Ovary (tissue), 9 donors: Measurements from ENCODE around the gene STRN4. TPM values are rescaled to one million over a fixed set of nuclear protein-coding genes. Genes with fewer than 3 reads are reported as not detected.

Experiments used
- DNase-seq, 5 donors: peaks; one replicate each; pipeline ENCODE4 v3.0.0-alpha.2; 2019 to 2020
- H3K27ac ChIP-seq, 2 donors: fragments of 200-600 bp; one replicate each; pipeline versions ENCODE4 v1.5.1 to v1.8.0; 2019 to 2022
- H3K27me3 ChIP-seq: fragments of 200-600 bp; one replicate; pipeline ENCODE4 v1.8.0; 2022
- H3K36me3 ChIP-seq: fragments of 200-600 bp; sonication (generic); one replicate; pipeline ENCODE4 v1.5.1; 2019
- H3K4me1 ChIP-seq: one replicate; pipeline ENCODE4 v1.8.1; 2013; ENCODE audit warnings: mild to moderate bottlenecking, moderate library complexity; ENCODE audit not compliant: insufficient read depth
- H3K4me3 ChIP-seq: fragments of 200-600 bp; sonication (generic); one replicate; pipeline ENCODE4 v1.5.1; 2017
- H3K9me3 ChIP-seq, 2 donors: fragments of 200-600 bp in 1 of 2; sonication (generic) in 1 of 2; one replicate each; pipeline versions ENCODE4 v1.5.1 to v1.8.1; 2013 to 2019; ENCODE audit warnings: mild to moderate bottlenecking in 1 of 2, moderate library complexity in 1 of 2
- CTCF ChIP-seq, 3 donors: fragments of 450-650 bp in 2 of 3; fragments of 200-600 bp in 1 of 3; IDR thresholded peaks; one replicate each; pipeline versions ENCODE4 v1.5.1 to v1.8.0; 2016 to 2022; ENCODE audit warnings: antibody characterized with exemption in 3 of 3, mild to moderate bottlenecking in 1 of 3
- EP300 ChIP-seq: sonication (generic); formaldehyde crosslinking; IDR thresholded peaks from one replicate; pipeline ENCODE4 v1.6.1; 2017; ENCODE audit warnings: antibody characterized with exemption
- POLR2A ChIP-seq: fragments of 450-650 bp; IDR thresholded peaks from one replicate; pipeline ENCODE4 v1.6.1; 2017; ENCODE audit warnings: antibody characterized with exemption, mild to moderate bottlenecking, moderate library complexity
- WGBS, 3 donors: extraction: QIAGEN DNeasy Blood & Tissue Kit in 1 of 3; methylation state at CpG; one replicate each; pipeline versions ENCODE4 v1.1.5 to v1.1.7; 2013 to 2017; 5-methylcytosine and 5-hydroxymethylcytosine counted together
- intact Hi-C, 4 donors: fragments of 100-400 bp; cut with DNase I; formaldehyde crosslinking; loops; one replicate each; pipeline versions ENCODE4 v1.11.0 to v1.15.1; 2022 to 2023
- polyA plus RNA-seq, 2 donors: library from polyadenylated mRNA; stranded (reverse); fragments of 200-250 nt in 1 of 2; fragments of 350-450 nt in 1 of 2; fragmentation: Illumina TruSeq in 1 of 2; extraction: RNeasy Lipid Tissue Mini Kit (QIAGEN cat#74804) in 1 of 2; gene quantifications; one replicate each; pipeline ENCODE4 v1.2.3, GENCODE V29; 2013 to 2014
- total RNA-seq, 7 donors: library from RNA; depleted of rRNA in 2 of 7; stranded (reverse); fragments of >200 nt in 2 of 7; fragmentation: NEBNext Ultra II Directional in 3 of 7; extraction: Animal tissue kit (Norgen Biotek cat#: 25700) in 3 of 7; gene quantifications; one replicate each; pipeline versions ENCODE4 v1.1.0 to v1.2.4, GENCODE V29; 2016 to 2023
- donor health status: DM: no; HTN: no; CAD: no; lungs with moderate emphysema.
- donor health status: DM: no; HTN: no; CAD: no.
- donor health status: Bipolar disorder and iron deficiency.
- donor health status: DM: yes; HTN: yes; CAD: no.
- donor health status: DM: no; HTN: no; CAD: no.
- donor health status: DM: yes; HTN: yes; CAD: no.

Gene STRN4
- total and polyA plus RNA-seq, 9 donors = 34.8 to 85.3 (median 59.1) TPM

DNA sequence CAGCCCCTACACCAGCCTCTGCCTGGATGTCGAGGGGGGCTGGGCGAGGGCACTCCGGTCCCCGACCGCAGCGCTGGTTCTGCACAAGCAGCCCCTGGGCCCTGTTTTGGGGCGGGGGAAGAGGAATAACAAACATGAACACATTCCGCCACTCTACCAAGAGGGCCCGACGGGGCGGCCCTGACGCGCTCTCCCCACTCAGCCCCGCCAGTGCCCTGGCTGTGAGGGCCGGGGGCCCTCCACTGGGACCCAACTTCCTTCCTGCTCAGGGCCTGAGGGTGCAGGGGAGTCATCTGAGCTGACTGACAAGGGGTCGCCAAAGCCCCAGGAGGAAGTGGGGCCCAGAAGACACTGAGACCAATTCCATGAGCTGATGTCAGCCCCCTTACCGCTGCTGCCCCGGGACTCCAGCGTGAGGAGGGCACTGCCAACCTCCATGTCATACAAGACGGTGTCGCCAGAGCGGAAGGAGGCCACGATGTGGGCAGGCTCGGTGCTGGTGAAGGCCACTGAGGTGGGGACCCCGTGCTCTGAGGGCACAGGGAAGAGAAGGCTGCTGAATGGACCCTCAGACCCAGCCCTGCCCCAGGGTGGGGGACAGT, 23.7 kb downstream of the STRN4 start:
- H3K27ac ChIP-seq = no peak overlapping the region
- no peaks in the 10 kb centered on the region for H3K4me1 ChIP-seq
- H3K36me3 ChIP-seq = no peaks in the 10 kb centered on the region
- WGBS, 3 donors = 83 to 90% (median 88%) methylated on average over 25 of the region's 25 CpGs
- TF ChIP-seq EP300 (no peak), CTCF (IDR thresholded peaks at IDR 0.05) (no peak), POLR2A (no peak)
- H3K9me3 ChIP-seq = no peaks in the 10 kb centered on the region
- intact Hi-C loops = no loop called here
- no peak overlapping the region for H3K4me3 ChIP-seq
- DNase-seq = no peak
- no peaks in the 10 kb centered on the region for H3K27me3 ChIP-seq

DNA sequence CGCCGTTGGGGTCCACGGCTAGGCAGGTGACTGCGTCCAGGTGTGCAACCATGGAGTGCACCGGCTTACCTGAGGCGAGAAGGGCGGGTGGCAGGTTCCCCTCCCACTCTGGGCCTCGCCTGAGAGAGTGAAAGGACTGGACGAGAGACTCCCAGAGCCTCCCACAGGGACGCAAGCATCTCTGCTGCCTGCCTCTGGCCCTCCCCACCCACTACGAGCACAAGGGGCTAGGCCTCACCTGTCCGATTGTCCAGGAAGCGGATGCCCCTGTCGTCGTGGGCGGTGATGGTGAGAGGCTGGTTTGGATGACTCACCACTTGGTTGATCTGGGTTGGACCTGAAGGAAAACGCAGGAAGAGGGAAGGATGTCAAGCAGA, 24.3 kb downstream of the STRN4 start:
- no peak for DNase-seq
- no peaks in the 10 kb centered on the region for H3K27me3 ChIP-seq
- H3K9me3 ChIP-seq = no peaks in the 10 kb centered on the region
- no peak overlapping the region for H3K4me3 ChIP-seq
- H3K4me1 ChIP-seq = no peaks in the 10 kb centered on the region
- intact Hi-C loops = no loop called here
- H3K27ac ChIP-seq = no peak overlapping the region
- WGBS, 3 donors = 83 to 84% (median 84%) methylated on average over 17 of the region's 17 CpGs
- no peaks in the 10 kb centered on the region for H3K36me3 ChIP-seq
- TF ChIP-seq EP300 = no peak
- no peak for TF ChIP-seq POLR2A
- no peak for TF ChIP-seq CTCF (IDR thresholded peaks at IDR 0.05)

GRCh38 chr19:46721269-46722003, 24.8 kb downstream of the STRN4 start:
- DNase-seq = no peak
- intact Hi-C loops = no loop called here
- no peak for TF ChIP-seq POLR2A
- no peak for TF ChIP-seq CTCF (IDR thresholded peaks at IDR 0.05)
- TF ChIP-seq EP300 = no peak
- Histone ChIP-seq H3K4me1 (no peaks in the 10 kb centered on the region), H3K36me3 (no peaks in the 10 kb centered on the region), H3K27ac (no peak overlapping the region), H3K27me3 (no peaks in the 10 kb centered on the region), H3K9me3 (no peaks in the 10 kb centered on the region), H3K4me3 (no peak overlapping the region)
- WGBS, 3 donors = 73 to 77% (median 75%) methylated on average over 16 of the region's 16 CpGs

- Histone ChIP-seq H3K9me3 (no peaks in the 10 kb centered on the region), H3K27me3 (no peaks in the 10 kb centered on the region), H3K4me3 (no peak overlapping the region), H3K36me3 (no peaks in the 10 kb centered on the region), H3K4me1 (peaks cover under 1% of the 10 kb centered on the region), H3K27ac (no peak overlapping the region)
- intact Hi-C loops = no loop called here
- WGBS, 3 donors = 82 to 88% (median 88%) methylated on average over 18 to 22 of the region's 22 CpGs
- DNase-seq = no peak
- no peak for TF ChIP-seq CTCF (IDR thresholded peaks at IDR 0.05)
- TF ChIP-seq POLR2A = no peak
- no peak for TF ChIP-seq EP300
Measured at GRCh38 chr19:46720503-46721239, 25.6 kb downstream of the STRN4 start.
